Ovary (tissue), 3 donors: ENCODE measurements around the gene CDC42SE2.

ENCODE experiments used
- EP300 ChIP-seq: sonication (generic); formaldehyde crosslinking; IDR thresholded peaks from one replicate; pipeline ENCODE4 v1.6.1; 2017; ENCODE audit warnings: antibody characterized with exemption
- POLR2A ChIP-seq: fragments of 450-650 bp; IDR thresholded peaks from one replicate; pipeline ENCODE4 v1.6.1; 2017; ENCODE audit warnings: antibody characterized with exemption, mild to moderate bottlenecking, moderate library complexity
- TF ChIP-seq, protein P1 (sequence below), 3 donors: fragments of 450-650 bp in 2 of 3; fragments of 200-600 bp in 1 of 3; IDR thresholded peaks; one replicate each; pipeline versions ENCODE4 v1.5.1 to v1.8.0; 2016 to 2022; ENCODE audit warnings: antibody characterized with exemption in 3 of 3, mild to moderate bottlenecking in 1 of 3
- donor health status: DM: no; HTN: no; CAD: no.

DNA sequence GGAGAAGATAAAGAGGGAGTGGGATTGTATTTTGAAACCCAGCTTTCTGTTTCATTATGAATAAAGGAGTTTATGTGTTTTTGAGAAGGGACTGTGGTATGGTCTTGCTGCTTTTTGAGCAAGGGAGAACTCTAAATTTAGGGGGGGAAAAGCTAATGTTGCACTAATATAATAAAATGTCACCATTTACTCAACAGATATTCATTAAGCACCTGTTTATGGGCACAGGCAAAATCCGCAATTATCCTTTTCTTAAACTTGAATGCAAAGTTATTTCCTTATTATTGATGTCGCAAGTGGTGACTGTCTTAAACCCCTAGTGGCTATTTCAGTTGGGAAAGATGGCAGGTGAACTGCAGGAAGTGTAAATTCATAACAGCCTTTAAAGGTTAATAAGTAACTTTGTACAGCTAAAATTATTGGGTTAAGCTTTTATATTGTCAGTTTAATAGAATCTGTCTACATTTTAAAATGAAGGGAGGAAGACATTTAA lies 1.5 kb downstream of the CDC42SE2 start:
- TF ChIP-seq, protein P1, sequence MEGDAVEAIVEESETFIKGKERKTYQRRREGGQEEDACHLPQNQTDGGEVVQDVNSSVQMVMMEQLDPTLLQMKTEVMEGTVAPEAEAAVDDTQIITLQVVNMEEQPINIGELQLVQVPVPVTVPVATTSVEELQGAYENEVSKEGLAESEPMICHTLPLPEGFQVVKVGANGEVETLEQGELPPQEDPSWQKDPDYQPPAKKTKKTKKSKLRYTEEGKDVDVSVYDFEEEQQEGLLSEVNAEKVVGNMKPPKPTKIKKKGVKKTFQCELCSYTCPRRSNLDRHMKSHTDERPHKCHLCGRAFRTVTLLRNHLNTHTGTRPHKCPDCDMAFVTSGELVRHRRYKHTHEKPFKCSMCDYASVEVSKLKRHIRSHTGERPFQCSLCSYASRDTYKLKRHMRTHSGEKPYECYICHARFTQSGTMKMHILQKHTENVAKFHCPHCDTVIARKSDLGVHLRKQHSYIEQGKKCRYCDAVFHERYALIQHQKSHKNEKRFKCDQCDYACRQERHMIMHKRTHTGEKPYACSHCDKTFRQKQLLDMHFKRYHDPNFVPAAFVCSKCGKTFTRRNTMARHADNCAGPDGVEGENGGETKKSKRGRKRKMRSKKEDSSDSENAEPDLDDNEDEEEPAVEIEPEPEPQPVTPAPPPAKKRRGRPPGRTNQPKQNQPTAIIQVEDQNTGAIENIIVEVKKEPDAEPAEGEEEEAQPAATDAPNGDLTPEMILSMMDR (IDR thresholded peaks at IDR 0.05), result peak in 1 of 3 donors; percentile 12
- TF ChIP-seq EP300, result no peak
- TF ChIP-seq POLR2A, result no peak
